GM21528 (cell line): ENCODE data around the gene HSPBP1.

Experiments used
- ATAC-seq: cut with Tn5 transposase; IDR thresholded peaks from one replicate; pipeline ENCODE4 v1.9.1; 2021; ENCODE audit warnings: mild to moderate bottlenecking, moderate library complexity; ENCODE audit not compliant: unreplicated experiment, low FRiP score

The HSPBP1 gene

DNA sequence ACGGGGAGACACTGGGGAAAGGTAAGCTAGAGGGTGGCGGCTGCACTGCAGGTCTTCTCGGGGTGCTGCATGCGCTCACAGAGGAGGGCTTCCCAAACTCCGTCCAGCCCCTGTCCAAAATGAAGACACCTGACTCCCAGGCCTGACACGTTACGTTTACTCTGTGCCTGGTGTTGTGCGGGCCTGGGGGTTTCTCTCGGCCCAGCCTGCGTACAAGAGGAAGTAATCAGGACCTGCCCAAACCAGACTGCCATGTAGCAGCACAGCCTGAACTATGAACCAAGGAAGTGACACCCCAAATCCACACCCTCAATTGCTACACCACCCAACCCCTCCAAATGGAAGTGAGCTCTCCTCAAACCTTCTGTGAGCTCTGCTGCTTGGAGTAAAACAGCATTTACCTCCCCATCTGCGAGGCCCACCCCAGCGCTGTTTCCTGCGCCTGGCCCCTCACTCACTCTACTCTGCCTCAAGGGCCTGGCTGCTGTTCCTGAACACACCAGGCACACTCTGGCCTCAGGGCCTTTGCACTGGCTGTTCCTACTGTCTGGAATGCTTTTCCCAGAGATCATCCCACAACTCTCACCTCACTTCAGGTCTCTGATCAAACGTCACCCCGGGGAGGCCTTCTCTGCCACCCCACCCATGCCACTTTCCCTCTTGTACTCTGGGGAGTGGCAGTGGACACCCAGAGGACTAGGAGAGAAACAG, 3.0 kb downstream of the HSPBP1 start:
- ATAC-seq, result peak; percentile 1

DNA sequence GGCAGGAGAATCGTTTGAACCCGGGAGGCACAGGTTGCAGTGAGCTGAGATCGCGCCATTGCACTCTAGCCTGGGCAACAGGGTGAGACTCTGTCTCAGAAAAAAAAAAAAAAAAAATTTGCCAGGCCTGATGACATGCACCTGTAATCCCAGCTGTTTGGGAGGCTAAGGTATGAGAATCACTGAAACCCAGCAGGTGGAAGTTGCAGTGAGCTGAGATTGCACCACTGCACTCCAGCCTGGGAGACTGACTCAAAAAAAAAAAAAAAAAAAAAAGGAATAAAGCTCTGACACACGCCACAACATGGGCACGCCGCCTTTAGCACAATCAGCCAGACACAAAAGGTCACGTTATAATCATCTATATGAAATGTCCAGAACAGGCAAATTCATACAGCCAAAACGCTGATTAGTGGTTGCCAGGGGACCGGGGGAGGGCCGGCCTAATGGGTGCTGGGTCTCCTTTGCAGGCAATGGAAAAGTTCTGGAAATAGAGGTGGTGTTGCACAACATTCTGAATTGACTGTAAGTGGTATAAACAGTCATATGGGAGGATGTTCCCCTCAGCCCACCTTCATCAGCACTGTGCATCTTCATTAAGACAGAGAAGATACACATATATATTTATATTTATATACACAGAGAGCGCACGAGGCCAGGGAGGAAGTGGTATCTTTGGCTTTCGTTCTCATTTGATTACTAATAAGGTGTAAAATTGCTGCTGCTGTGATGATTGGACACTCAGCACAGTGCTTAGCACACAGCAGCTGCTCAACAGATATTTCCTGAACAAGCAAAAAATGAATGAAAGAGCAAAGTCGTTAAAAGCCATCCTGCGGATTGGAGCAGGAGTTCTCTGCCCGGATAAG, 3.8 kb downstream of the HSPBP1 start:
- ATAC-seq, result peak; percentile 55

DNA sequence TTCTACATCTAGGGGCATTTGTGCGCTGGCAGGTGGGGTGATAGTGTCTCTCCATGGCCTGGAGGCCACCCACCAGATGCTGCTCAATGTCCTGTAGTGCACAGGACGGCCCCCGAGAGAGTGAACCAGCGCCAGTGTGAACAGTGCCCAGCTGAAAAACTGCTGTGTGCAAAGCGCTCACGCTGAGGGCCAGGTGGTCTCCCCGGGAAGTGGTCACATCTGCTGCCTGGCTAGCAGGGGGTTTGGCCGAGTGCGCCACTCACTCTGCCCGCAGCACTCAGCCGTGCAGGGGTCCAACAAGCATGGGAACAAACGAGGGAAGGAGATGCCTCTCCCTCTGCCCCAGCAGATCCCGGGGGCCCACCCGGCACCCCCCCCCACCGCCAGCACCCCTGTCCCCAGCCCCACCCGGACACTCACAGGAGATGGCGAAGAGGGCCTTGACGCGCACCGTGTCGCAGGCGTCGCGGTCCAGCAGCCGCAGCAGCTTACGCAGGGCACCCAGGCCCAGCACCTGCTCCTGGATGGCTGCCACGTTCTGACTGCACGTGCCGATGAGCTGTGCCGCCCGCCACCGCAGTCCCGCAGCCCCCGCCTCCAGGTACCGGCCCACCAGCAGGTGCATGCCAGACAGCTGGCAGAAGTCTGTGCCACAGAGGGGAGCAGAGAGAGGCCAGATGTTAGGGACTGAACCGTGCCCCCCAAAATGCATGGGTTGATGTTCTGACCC, 5.8 kb downstream of the HSPBP1 start:
- no peak for ATAC-seq

DNA sequence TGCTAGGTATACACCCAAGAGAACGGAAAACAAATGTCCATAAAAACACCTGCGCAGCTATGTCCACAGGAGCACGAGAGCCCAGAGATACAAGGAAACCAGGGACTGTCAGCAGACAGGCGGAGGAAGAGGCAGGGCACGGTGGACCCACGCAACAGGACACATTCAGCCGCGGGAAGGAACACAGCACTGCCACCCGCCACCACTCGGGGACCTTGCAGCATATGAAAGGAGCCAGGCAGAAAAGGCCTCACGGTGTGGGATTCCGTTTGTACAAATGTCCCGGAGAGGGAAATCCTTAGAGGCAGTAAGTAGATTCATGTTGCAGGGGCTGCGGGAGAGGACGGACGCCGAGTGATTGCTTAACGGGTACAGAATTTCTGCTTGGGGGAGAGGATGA, 7.8 kb downstream of the HSPBP1 start:
- ATAC-seq, result no peak

DNA sequence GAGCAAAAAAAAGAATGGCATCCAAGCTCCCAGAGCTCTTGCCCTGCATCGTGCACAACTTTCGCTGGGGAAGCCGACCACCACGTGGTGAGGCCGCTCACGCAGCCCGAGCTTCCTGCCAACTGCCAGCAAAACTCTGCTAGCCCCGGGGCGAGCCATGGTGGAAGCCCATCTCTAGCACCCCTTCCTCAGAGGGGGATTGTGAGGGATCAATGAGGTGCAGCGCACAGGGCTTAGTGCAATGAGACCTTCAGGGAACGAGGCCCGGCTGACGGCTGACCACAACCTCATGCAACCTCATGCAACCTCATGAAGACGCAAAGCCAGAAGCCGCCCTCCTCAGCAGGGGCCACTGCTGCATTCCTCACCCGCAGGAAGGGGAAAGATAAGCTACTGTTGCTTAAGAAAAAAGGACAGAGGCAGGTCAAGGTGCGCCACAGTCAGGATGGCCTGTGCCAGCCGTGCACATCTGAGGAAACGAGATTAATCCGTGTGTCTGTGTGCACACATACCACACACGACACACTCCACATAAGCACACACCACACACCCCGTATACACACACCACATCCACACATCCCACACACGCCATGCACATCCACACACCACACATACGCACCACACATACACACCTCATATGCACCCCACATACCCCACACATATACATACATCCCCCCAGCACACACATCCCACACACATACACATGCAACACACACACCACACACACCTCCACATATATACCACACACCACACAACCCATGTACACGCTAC, 9.6 kb downstream of the HSPBP1 start:
- ATAC-seq, result no peak

DNA sequence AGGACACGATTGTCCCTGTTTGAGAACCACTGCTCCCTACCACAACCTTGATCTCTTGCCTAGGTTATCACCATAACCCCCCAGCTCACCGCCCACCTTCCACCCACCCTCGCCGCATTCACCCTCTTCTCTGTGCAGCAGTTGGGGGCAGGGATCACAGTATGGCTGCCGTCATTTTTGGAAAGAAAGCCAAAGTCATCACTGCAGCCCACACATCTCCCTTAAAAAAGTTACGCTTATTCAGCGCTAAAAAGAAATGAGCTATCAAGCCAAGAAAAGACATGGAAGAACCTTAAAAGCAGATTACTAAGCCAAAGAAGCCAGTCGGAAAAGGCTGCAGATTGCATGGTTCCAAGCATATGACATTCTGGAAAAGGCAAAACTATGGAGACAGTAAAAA, 10.6 kb downstream of the HSPBP1 start:
- ATAC-seq, result no peak

DNA sequence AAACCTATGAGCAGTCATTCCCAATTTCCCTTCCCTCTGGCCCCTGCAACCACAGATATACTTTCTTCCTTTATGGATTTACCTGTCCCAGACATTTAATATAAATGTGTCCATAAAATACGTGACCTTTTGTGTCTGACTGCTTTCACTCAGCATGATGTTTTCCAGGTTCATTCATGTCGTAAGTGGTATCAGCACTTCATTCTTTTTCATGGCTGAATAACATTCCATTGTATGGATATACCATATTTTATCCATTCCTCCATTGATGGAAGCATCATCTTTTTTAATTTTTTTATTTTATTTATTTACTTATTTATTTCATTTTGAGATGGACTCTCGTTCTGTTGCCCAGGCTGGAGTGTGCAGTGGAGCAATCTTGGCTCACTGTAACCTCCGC, 13.1 kb downstream of the HSPBP1 start:
- no peak for ATAC-seq

DNA sequence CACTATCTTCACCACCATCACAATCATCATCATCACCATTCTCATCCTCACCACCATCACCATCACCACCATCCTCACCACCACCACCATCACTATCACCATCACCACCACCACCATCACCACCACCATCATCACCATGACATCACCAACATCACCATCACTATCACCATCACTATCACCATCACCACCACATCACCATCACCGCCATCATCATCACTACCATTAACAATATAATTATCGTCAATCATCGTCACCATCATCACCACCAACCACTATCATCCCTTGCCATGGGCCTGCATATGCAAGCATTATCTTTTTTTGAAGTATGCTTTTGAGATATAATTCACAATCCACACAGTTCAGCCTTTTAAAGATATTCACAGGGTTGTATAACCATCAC, 13.5 kb downstream of the HSPBP1 start:
- no peak for ATAC-seq

DNA sequence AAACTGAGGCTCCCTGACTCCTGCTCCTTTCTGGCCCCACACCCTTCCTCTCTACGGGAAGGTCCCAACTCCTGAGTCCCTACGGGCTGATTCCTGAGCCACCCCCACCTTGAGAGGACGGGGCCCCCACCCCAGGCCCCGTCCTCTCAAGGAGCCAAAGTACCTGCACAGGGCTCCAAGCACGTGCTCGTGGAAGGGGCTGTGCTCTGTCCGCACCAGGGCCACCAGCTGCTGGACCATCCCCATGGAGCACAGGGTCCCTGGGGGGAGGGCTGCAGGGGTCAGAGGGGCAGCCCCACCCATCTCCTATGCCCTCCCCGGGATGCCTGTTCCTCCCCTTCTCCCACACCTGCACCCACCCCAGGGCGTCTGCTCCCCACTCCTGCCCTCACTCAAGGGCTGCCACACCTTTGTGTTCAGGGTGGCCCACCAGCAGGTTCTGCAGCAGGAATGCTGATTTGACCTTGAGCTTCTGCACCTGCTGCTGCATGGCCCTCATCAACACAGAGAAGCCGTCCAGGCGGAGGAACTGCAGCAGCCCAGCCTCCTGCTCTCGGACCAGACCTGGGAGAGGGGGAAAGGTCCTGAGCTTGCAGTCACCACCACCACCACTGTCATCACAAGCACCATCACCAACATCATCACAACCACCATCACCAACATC, 14.1 kb downstream of the HSPBP1 start:
- no peak for ATAC-seq

DNA sequence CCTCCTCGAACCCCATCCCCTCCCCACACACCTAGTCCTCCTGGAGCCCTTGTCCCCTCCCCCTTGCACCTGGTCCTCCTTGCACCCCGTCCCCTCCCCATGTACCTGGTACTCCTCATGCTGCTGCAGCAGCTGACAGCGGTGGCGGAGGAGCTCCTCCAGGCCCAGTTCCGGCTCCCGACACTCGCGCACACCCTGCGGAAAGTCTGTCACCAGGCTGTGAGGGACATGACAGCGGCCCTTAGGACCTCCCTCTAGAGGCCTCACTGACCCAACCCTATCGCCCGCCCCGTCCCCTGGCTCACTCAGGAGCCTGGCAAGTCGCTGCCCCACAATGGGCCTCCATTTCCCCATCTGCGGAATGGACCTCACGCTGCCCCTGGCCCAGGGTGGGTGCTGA, 14.7 kb downstream of the HSPBP1 start:
- ATAC-seq, result no peak

DNA sequence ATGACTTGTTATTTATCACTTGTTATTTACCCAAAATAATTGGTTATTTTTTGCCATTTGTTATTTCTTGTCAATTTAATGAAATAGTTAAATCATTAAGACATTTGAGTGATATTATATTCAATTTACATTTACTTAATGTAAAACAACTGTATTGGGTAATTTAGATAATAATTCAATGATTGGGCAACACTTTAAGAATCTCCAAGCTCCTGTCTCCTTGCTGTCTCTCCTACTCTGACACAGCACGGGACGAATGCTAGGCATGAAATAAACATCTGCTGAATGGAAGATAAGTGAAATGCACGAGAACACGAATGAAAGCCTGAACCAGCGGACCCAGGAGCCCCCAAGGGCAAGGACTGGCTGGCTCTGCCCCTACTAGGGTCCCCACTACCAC, 15.4 kb downstream of the HSPBP1 start:
- no peak for ATAC-seq

DNA sequence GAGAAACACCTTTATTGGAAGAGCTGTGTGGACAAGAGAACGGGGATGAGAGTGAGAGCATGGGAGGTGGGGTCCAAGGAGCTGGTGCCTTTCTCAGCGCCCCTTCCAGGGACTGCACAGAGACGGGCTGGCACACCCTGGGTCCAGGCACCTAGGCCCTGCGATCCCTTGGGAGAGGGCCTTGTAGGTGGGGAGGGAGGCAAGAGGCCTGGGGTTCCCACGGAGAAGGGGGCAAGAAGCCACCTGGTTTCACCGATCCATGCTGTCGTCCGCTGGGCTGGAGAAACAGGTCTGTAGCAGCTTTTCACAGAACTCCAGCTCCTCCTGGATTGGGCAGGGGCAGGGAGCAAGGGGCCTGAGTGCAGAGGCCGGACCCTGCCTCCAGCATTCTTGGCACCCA, 17.6 kb downstream of the HSPBP1 start:
- ATAC-seq, result no peak

DNA sequence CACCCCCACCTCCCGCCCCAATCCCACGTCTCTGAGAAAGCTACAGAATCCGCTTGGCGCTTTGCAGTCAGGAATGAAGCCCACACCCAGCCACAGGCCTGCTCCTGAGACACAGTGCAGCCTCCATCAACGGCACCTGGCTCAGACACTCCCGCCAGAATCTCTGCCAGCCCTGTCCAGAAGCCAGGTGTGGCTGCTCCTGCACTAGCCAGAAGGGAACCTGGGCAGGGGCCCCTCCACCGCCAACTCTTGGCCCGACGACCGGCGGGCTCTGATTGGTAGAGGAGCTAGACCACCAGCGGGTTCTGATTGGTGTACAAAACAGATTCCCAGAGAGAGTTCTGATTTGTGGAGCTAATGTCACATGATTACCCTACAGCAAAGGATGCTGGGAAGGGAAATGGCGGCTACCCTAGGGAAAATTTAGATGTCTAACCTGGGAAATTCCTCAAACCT, 18.2 kb downstream of the HSPBP1 start:
- no peak for ATAC-seq

DNA sequence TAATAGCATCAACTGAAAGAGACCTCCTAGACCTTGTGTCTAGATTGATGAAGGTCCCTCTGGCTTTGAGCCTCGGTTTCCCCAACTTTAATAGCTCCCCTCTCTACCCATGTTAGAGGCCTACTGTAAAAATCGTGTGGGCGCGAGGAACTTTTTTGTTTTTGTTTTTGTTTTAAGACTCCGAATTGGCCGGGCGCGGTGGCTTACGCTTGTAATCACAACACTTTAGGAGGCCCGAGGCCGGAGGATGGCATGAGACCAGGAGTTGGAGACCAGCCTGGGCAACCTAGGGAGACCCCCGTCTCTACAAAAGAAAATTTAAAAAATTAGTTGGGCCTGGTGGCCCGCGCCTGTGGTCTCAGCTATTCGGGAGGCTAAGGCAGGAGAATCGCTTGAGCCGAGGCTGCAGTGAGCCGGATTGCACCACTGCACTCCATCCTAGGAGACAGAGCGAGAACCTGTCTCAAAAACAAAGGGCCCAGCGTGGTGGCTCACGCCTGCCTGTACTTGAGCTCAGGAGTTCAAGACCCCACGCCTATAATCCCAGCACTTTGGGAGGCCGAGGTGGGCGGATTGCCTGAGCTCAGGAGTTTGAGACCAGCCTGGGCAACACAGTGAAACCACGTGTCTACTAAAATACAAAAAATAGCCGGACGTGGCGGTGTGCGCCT, 20.2 kb downstream of the HSPBP1 start:
- ATAC-seq, result no peak

DNA sequence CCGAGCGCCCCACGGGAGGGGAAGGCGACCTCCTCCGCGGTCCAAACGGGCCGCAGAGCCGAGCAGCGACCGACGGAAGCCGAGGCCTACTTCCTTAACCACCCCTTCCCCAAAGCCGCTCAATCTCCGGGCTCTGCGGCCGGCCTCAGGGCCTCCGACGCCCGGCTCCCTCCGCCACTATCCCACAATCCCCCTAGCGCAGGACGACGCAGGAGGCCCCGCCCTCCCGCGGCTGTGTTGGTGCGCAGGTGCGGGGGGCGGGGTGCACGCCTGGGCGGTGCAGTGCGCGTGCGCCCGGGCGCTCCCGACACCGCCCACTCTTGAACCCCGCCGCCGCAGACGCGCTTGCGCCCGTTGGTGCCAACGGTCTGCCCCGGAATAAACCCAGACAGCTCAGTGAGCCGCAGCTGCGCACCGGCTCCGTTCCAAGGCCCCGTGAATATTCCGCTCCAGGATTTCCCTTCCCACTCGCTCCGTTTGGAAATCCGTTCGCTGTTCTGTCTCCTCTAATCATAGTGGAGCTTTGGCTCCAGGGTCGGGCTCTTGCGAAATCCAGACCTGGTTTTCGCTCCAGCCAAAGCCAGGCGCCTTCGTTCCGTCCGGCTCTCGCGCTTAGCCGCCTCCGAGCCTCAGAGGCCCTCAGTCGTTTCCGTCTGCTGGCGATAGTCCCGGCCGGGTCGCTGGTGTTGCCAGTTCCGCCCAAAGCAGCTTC, 20.9 kb downstream of the HSPBP1 start, which contains the start of gene PPP6R1:
Gene PPP6R1 (minus strand): TSS at position 190 of the 712 bp plus-strand sequence. CDS start 11,914 bp downstream, outside the sequence.
- peak; percentile 69 for ATAC-seq

DNA sequence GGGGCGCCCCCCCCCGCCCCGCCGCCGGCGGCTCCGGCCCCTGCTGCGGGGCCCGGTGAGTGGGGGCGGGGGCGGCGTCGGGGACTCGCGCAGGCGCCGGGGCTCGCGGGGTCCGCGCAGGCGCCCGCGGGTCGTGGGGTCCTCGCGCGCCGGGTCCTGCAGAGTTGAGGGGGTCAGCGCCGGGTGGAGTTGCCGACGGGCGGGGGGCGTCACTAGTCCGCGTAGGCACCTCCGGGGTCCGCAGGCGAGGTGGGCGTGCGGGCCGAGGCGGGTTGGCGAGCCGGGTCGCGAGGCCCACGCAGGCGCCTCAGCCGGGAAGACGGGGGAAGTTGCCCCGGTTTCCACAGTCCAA, 21.5 kb downstream of the HSPBP1 start:
- ATAC-seq, result peak; percentile 14

DNA sequence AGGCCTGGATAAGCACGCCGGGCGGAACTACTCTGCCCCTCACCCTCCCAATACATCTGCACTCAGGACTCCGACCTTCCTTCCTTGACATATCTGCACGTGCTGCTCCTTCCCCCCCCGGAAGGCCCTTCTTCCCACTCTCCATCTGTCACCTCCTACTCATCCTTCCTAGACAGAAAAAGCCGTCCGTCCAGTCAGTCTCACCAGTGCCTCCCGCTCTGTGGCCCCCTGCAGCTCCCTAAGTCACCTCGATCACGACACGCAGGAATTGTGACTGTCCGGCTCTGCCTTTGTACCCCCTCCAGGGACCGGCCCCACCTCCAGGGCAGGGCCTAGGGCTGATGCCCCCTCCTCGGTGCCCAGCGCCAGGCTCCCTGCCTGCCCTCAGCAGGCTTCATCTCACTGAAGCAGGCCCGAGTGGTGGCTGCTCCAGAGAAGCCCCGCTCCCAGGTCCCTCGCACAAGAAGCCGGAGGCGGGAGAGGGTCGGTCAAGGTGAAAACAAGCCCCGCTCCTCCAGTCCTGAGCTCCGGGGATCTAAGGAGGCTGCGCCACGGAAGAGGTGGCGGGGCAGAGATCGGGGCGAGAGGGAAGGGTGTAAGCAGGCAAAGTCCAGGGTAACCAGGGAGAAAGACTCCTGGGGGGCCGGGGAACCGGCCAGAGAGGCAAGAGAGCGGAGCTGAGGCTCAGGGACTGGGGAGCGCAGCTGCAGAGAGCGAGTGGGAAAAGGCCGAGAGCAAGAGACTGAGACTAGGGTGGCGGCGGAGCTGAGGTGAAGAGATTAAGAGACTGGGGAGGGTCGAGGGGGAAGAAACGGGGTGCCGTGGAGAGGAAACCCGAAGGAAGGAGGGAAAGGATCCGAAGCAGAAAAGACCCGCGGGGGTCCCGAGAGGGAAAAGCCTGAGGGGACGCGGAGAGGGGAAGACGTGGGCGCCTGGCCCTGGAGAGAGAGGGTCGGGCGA, 22.2 kb downstream of the HSPBP1 start:
- ATAC-seq, result peak; percentile 2
